IPS DF 6.9 (cell line): Measurements from ENCODE around the gene PKD1.

ENCODE experiments used
- DNase-seq: peaks from one replicate; pipeline ENCODE4 v3.0.0-alpha.2; 2013; ENCODE audit warnings: low read depth, low spot score
- H3K27ac ChIP-seq: one replicate; pipeline ENCODE4 v1.5.1; 2013; ENCODE audit warnings: low read length, control low read depth
- H3K27me3 ChIP-seq: 2 replicates; pipeline ENCODE4 v1.6.1; 2013; ENCODE audit warnings: mild to moderate bottlenecking, low read length; ENCODE audit not compliant: control insufficient read depth, insufficient read depth
- H3K36me3 ChIP-seq: 2 replicates; pipeline ENCODE4 v1.6.1; 2013; ENCODE audit warnings: low read length; ENCODE audit not compliant: control insufficient read depth, insufficient read depth
- H3K4me1 ChIP-seq: 2 replicates; pipeline ENCODE4 v1.6.1; 2013; ENCODE audit warnings: low read length; ENCODE audit not compliant: control insufficient read depth, insufficient read depth
- H3K4me3 ChIP-seq: 2 replicates; pipeline ENCODE4 v1.5.1; 2013; ENCODE audit warnings: mild to moderate bottlenecking, low read length
- H3K9me3 ChIP-seq: 2 replicates; pipeline ENCODE4 v1.6.1; 2013; ENCODE audit warnings: low read length, inconsistent platforms; ENCODE audit not compliant: control insufficient read depth, insufficient read depth
- WGBS: extraction: QIAGEN DNeasy Blood & Tissue Kit; methylation state at CpG from one replicate; pipeline ENCODE4 v1.1.7; 2013; ENCODE audit warnings: mixed read lengths, missing lambda C conversion rate; ENCODE audit not compliant: insufficient read length, insufficient coverage; 5-methylcytosine and 5-hydroxymethylcytosine counted together

The PKD1 gene

GRCh38 chr16:2082171-2082982 is 53.3 kb downstream of the PKD1 start:
- DNase-seq: no peak
- Histone ChIP-seq H3K4me1 (no peaks in the 10 kb centered on the region), H3K4me3 (no peak overlapping the region), H3K27ac (no peak overlapping the region), H3K9me3 (no peaks in the 10 kb centered on the region), H3K27me3 (no peaks in the 10 kb centered on the region), H3K36me3 (peaks cover 22% of the 10 kb centered on the region)
- no CpG with 5 or more reads among the region's 32 CpGs for WGBS

GRCh38 chr16:2081201-2082084 is 54.3 kb downstream of the PKD1 start:
- H3K9me3 ChIP-seq: no peaks in the 10 kb centered on the region
- H3K36me3 ChIP-seq: peaks cover 16% of the 10 kb centered on the region
- no peaks in the 10 kb centered on the region for H3K27me3 ChIP-seq
- WGBS: no CpG with 5 or more reads among the region's 35 CpGs
- no peak overlapping the region for H3K27ac ChIP-seq
- H3K4me3 ChIP-seq: no peak overlapping the region
- no peak for DNase-seq
- H3K4me1 ChIP-seq: no peaks in the 10 kb centered on the region

- no peak overlapping the region for H3K27ac ChIP-seq
- WGBS: no CpG with 5 or more reads among the region's 16 CpGs
- no peaks in the 10 kb centered on the region for H3K4me1 ChIP-seq
- H3K9me3 ChIP-seq: no peaks in the 10 kb centered on the region
- H3K4me3 ChIP-seq: no peak overlapping the region
- no peak for DNase-seq
- peaks cover 11% of the 10 kb centered on the region for H3K36me3 ChIP-seq
- no peaks in the 10 kb centered on the region for H3K27me3 ChIP-seq
Observed at GRCh38 chr16:2079991-2080390, 55.7 kb downstream of the PKD1 start.

- Histone ChIP-seq H3K27me3 (no peaks in the 10 kb centered on the region), H3K9me3 (no peaks in the 10 kb centered on the region), H3K27ac (no peak overlapping the region), H3K36me3 (peaks cover 11% of the 10 kb centered on the region), H3K4me3 (no peak overlapping the region), H3K4me1 (no peaks in the 10 kb centered on the region)
- DNase-seq: no peak
- WGBS: no CpG with 5 or more reads among the region's 30 CpGs
Observed at GRCh38 chr16:2079311-2079800, 56.3 kb downstream of the PKD1 start.

- no CpG with 5 or more reads among the region's 23 CpGs for WGBS
- no peak overlapping the region for H3K4me3 ChIP-seq
- no peaks in the 10 kb centered on the region for H3K27me3 ChIP-seq
- H3K9me3 ChIP-seq: no peaks in the 10 kb centered on the region
- H3K4me1 ChIP-seq: no peaks in the 10 kb centered on the region
- H3K36me3 ChIP-seq: peaks cover 17% of the 10 kb centered on the region
- DNase-seq: no peak
- H3K27ac ChIP-seq: no peak overlapping the region
Observed at GRCh38 chr16:2078691-2079090, 57.0 kb downstream of the PKD1 start.

- H3K27ac ChIP-seq: no peak overlapping the region
- WGBS: no CpG with 5 or more reads among the region's 7 CpGs
- peaks cover 23% of the 10 kb centered on the region for H3K36me3 ChIP-seq
- DNase-seq: no peak
- H3K4me1 ChIP-seq: no peaks in the 10 kb centered on the region
- H3K4me3 ChIP-seq: no peak overlapping the region
- no peaks in the 10 kb centered on the region for H3K27me3 ChIP-seq
- no peaks in the 10 kb centered on the region for H3K9me3 ChIP-seq
Observed at GRCh38 chr16:2078096-2078495, 57.6 kb downstream of the PKD1 start.

- no peaks in the 10 kb centered on the region for H3K9me3 ChIP-seq
Observed at GRCh38 chr16:2077696-2078095, 58.0 kb downstream of the PKD1 start.

GRCh38 chr16:2077016-2077415 is 58.7 kb downstream of the PKD1 start:
- WGBS: no CpG with 5 or more reads among the region's 17 CpGs
- no peak for DNase-seq
- no peaks in the 10 kb centered on the region for H3K4me1 ChIP-seq
- H3K9me3 ChIP-seq: no peaks in the 10 kb centered on the region
- H3K36me3 ChIP-seq: peaks cover 19% of the 10 kb centered on the region
- H3K4me3 ChIP-seq: no peak overlapping the region
- no peak overlapping the region for H3K27ac ChIP-seq
- no peaks in the 10 kb centered on the region for H3K27me3 ChIP-seq

More at GRCh38 chr16:2077696-2078095, 58.0 kb downstream of the PKD1 start:
- H3K4me1 ChIP-seq: no peaks in the 10 kb centered on the region
- no peak overlapping the region for H3K4me3 ChIP-seq
- no peak for DNase-seq
- no CpG with 5 or more reads among the region's 21 CpGs for WGBS
- H3K27ac ChIP-seq: no peak overlapping the region
- H3K36me3 ChIP-seq: peaks cover 25% of the 10 kb centered on the region
- H3K27me3 ChIP-seq: no peaks in the 10 kb centered on the region

- no CpG with 5 or more reads among the region's 28 CpGs for WGBS
- no peak for DNase-seq
- H3K36me3 ChIP-seq: peaks cover 19% of the 10 kb centered on the region; the same call in 1 of the 2 replicates
Observed at GRCh38 chr16:2076072-2076865, 59.4 kb downstream of the PKD1 start.

GRCh38 chr16:2075631-2076030 is 60.1 kb downstream of the PKD1 start:
- peaks cover 21% of the 10 kb centered on the region; the same call in 1 of the 2 replicates for H3K36me3 ChIP-seq
- H3K27ac ChIP-seq: no peak overlapping the region
- WGBS: no CpG with 5 or more reads among the region's 24 CpGs

More at GRCh38 chr16:2076072-2076865, 59.4 kb downstream of the PKD1 start:
- no peak overlapping the region for H3K27ac ChIP-seq
- no peaks in the 10 kb centered on the region for H3K4me1 ChIP-seq
- H3K4me3 ChIP-seq: no peak overlapping the region
- H3K27me3 ChIP-seq: no peaks in the 10 kb centered on the region
- no peaks in the 10 kb centered on the region for H3K9me3 ChIP-seq

More at GRCh38 chr16:2075631-2076030, 60.1 kb downstream of the PKD1 start:
- Histone ChIP-seq H3K9me3 (no peaks in the 10 kb centered on the region), H3K4me1 (no peaks in the 10 kb centered on the region), H3K4me3 (no peak overlapping the region), H3K27me3 (no peaks in the 10 kb centered on the region)
- DNase-seq: no peak
